Measurements from ENCODE around the gene FRMD1. TPM values are rescaled to one million over a fixed set of nuclear protein-coding genes. Genes with fewer than 3 reads are reported as not detected.

FRMD1 gene
- total RNA-seq, 1 experiment from 2014 or later, result not detected

GRCh38 chr6:168117942-168118341, 38.9 kb upstream of the FRMD1 start:
- intact Hi-C loops (cut with micrococcal nuclease), result loop anchor here (1.0 to 5.0 kb wide), 2 partner anchors 46 to 210 kb away; no protein-coding TSS in a partner anchor
- DNase-seq (ENCODE audit: low read depth, low spot score), result no peak
- H3K4me1 ChIP-seq (ENCODE audit: control insufficient read depth in 1 of 2, insufficient read depth in 2 of 2, low read length in 2 of 2), result no peaks in the 10 kb centered on the region
- no peaks in the 10 kb centered on the region for H3K27me3 ChIP-seq (ENCODE audit: insufficient read depth, low read length)
- H4K20me1 ChIP-seq (ENCODE audit: insufficient read depth), result no peaks in the 10 kb centered on the region
- ATAC-seq, result no peak
- no peak overlapping the region for H3K9ac ChIP-seq (ENCODE audit: low read length)
- H3K4me3 ChIP-seq (replicated peaks in 1 of 2; ENCODE audit: low read depth in 1 of 2, low read length in 2 of 2), result no peak overlapping the region
- TF ChIP-seq EZH2phosphoT487 (IDR thresholded peaks at IDR 0.05; ENCODE audit: borderline replicate concordance) (no peak), RAD21 (IDR thresholded peaks at IDR 0.05; ENCODE audit: low read depth) (peak; percentile 70), JUND (IDR thresholded peaks at IDR 0.05) (no peak), CTCF (IDR thresholded peaks at IDR 0.05 in 2 of 3, conservative IDR thresholded peaks at IDR 0.05 in 1 of 3; ENCODE audit: borderline replicate concordance in 1 of 3, insufficient read depth in 1 of 3, low read depth in 2 of 3, low read length in 2 of 3) (peak; percentile 50 to 57 (median 52)), TCF7L2 (IDR thresholded peaks at IDR 0.05; ENCODE audit: borderline replicate concordance, extremely low read depth, insufficient read depth, insufficient read length) (no peak), ZFX (IDR thresholded peaks at IDR 0.05) (no peak), SIN3A (IDR thresholded peaks at IDR 0.05; ENCODE audit: low read depth) (no peak), MAX (IDR thresholded peaks at IDR 0.05) (no peak)
- no peaks in the 10 kb centered on the region for H3K9me3 ChIP-seq (ENCODE audit: control insufficient read depth in 1 of 2, insufficient read depth in 1 of 2, low read depth in 1 of 2, low read length in 2 of 2)
- H3K27ac ChIP-seq (ENCODE audit: low read depth, low read length), result no peak overlapping the region
- ChIA-PET RAD21 (ENCODE audit: low non-redundant PET in 1 of 2, low total read pairs in 2 of 2, uncharacterized antibody in 2 of 2, unreplicated experiment in 2 of 2) (interaction anchor here in 1 of 2 experiments (1.0 kb wide), 1 partner anchor 58 kb away, joined by 4 read pairs; no protein-coding TSS in a partner anchor), POLR2A (no interaction called here), CTCF (interaction anchor here (0.6 to 1.4 kb wide), 6 partner anchors 44 to 632 kb away, joined by 3 to 7 read pairs (median 3); no protein-coding TSS in a partner anchor)
- no peak overlapping the region for H2AFZ ChIP-seq (ENCODE audit: low read depth, low read length, poor library complexity, severe bottlenecking)
- H3K4me2 ChIP-seq (ENCODE audit: low read length), result no peak overlapping the region
- no peaks in the 10 kb centered on the region for H3K79me2 ChIP-seq (ENCODE audit: insufficient read depth, low read length)
- H3K9me2 ChIP-seq (ENCODE audit: insufficient read depth), result no peaks in the 10 kb centered on the region
- BruUV-seq (replicated peaks), result no TSS peak
- no peaks in the 10 kb centered on the region for H3K36me3 ChIP-seq (ENCODE audit: control insufficient read depth in 1 of 2, insufficient read depth in 2 of 2, low read length in 2 of 2)

All from HCT116 (cell line).